ENCODE results near the gene CREB3L4. TPM values are rescaled to one million over a fixed set of nuclear protein-coding genes. Genes with fewer than 3 reads are reported as not detected.

The CREB3L4 gene
- total RNA-seq, 2 experiments from 2014 or later: 17.0 to 28.2 TPM

GRCh38 chr1:154014154-154014907 is 46.6 kb downstream of the CREB3L4 start:
- no peaks in the 10 kb centered on the region for H3K79me2 ChIP-seq (ENCODE audit: insufficient read depth, low read depth, low read length)
- no peak for DNase-seq (ENCODE audit: low spot score)
- H3K36me3 ChIP-seq (ENCODE audit: insufficient read depth, low read length): no peaks in the 10 kb centered on the region
- H3K27ac ChIP-seq (ENCODE audit: low read depth, low read length, poor library complexity, severe bottlenecking): no peak overlapping the region
- ChIA-PET CTCF (ENCODE audit: unreplicated experiment) (no interaction called here), POLR2A (no interaction called here)
- no peak overlapping the region for H3K4me2 ChIP-seq (ENCODE audit: low read length)
- intact Hi-C loops (cut with micrococcal nuclease; ENCODE audit: unreplicated experiment): no loop called here
- no peak overlapping the region for H2AFZ ChIP-seq (ENCODE audit: low read length)
- TF ChIP-seq EZH2phosphoT487 (IDR thresholded peaks at IDR 0.05; ENCODE audit: borderline replicate concordance, low read depth, low read length) (no peak), CTCF (conservative IDR thresholded peaks at IDR 0.05; ENCODE audit: low read length) (no peak)
- H3K9me3 ChIP-seq (ENCODE audit: low read length): no peaks in the 10 kb centered on the region
- H3K4me1 ChIP-seq (ENCODE audit: insufficient read depth, low read length, poor library complexity, severe bottlenecking): no peaks in the 10 kb centered on the region
- no TSS peak for BruUV-seq (replicated peaks)
- no peaks in the 10 kb centered on the region for H3K9me2 ChIP-seq (ENCODE audit: insufficient read depth, low read length)
- no peak overlapping the region for H3K4me3 ChIP-seq (ENCODE audit: low read depth, low read length, poor library complexity, severe bottlenecking)
- H4K20me1 ChIP-seq (ENCODE audit: insufficient read depth, low read length): no peaks in the 10 kb centered on the region

DNA sequence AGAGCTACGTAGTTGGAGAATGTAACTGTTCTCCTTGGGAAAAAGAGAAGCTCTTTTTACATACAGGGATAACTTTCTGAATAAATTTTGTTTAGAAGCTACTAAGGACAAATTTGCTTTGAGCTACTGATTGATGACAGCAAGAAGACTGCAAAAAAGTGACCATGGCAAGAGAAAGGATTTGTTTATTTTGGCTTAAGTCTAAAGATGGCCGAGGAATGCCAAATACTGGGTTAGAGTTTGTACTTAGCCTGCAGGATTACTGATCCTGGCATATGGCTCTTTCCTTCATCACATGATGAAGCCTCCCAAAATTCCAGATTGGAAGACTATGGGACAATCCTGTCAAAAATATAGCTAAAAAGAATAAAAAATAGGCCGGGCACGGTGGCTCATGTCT is 51.6 kb downstream of the CREB3L4 start:
- DNase-seq (ENCODE audit: low spot score): no peak
- TF ChIP-seq CTCF (conservative IDR thresholded peaks at IDR 0.05; ENCODE audit: low read length): no peak
- TF ChIP-seq EZH2phosphoT487 (IDR thresholded peaks at IDR 0.05; ENCODE audit: borderline replicate concordance, low read depth, low read length): no peak
- Histone ChIP-seq H3K4me1 (ENCODE audit: insufficient read depth, low read length, poor library complexity, severe bottlenecking) (no peaks in the 10 kb centered on the region), H3K79me2 (ENCODE audit: insufficient read depth, low read depth, low read length) (no peaks in the 10 kb centered on the region), H3K27ac (ENCODE audit: low read depth, low read length, poor library complexity, severe bottlenecking) (no peak overlapping the region), H3K36me3 (ENCODE audit: insufficient read depth, low read length) (no peaks in the 10 kb centered on the region), H3K4me2 (ENCODE audit: low read length) (no peak overlapping the region), H3K4me3 (ENCODE audit: low read depth, low read length, poor library complexity, severe bottlenecking) (no peak overlapping the region), H2AFZ (ENCODE audit: low read length) (no peak overlapping the region), H3K9me3 (ENCODE audit: low read length) (no peaks in the 10 kb centered on the region), H3K9me2 (ENCODE audit: insufficient read depth, low read length) (no peaks in the 10 kb centered on the region), H4K20me1 (ENCODE audit: insufficient read depth, low read length) (no peaks in the 10 kb centered on the region)
- intact Hi-C loops (cut with micrococcal nuclease; ENCODE audit: unreplicated experiment): no loop called here
- BruUV-seq (replicated peaks): no TSS peak
- ChIA-PET POLR2A (interaction anchor here (0.6 to 1.2 kb wide), 4 partner anchors 10 to 339 kb away, joined by 3 to 7 read pairs (median 4); no protein-coding TSS in a partner anchor), CTCF (ENCODE audit: unreplicated experiment) (no interaction called here)

DNA sequence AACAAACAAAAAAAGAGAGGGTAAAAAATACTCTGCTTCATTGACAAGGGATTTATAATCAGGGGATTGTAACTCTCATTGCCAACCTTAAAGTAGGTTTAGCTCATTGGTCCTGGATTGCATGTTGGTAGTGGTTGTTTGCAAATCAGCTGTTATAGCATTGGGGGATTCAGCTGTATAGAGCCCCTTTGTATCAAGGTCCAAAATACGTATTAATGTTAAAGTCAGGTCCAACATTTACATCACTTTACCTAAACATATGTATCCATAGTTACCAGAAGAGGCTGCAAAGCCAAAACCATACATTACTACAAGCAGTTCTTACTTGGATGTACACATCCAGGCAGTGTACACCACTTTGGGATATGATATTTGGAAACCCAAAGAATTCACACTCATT is 52.2 kb downstream of the CREB3L4 start:
- Histone ChIP-seq H3K27ac (ENCODE audit: low read depth, low read length, poor library complexity, severe bottlenecking) (no peak overlapping the region), H3K36me3 (ENCODE audit: insufficient read depth, low read length) (no peaks in the 10 kb centered on the region), H3K9me2 (ENCODE audit: insufficient read depth, low read length) (no peaks in the 10 kb centered on the region), H3K9me3 (ENCODE audit: low read length) (no peaks in the 10 kb centered on the region), H3K4me2 (ENCODE audit: low read length) (no peak overlapping the region), H3K4me1 (ENCODE audit: insufficient read depth, low read length, poor library complexity, severe bottlenecking) (no peaks in the 10 kb centered on the region), H3K4me3 (ENCODE audit: low read depth, low read length, poor library complexity, severe bottlenecking) (no peak overlapping the region), H2AFZ (ENCODE audit: low read length) (no peak overlapping the region), H4K20me1 (ENCODE audit: insufficient read depth, low read length) (no peaks in the 10 kb centered on the region), H3K79me2 (ENCODE audit: insufficient read depth, low read depth, low read length) (no peaks in the 10 kb centered on the region)
- no peak for DNase-seq (ENCODE audit: low spot score)
- TF ChIP-seq CTCF (conservative IDR thresholded peaks at IDR 0.05; ENCODE audit: low read length) (no peak), EZH2phosphoT487 (IDR thresholded peaks at IDR 0.05; ENCODE audit: borderline replicate concordance, low read depth, low read length) (no peak)
- no TSS peak for BruUV-seq (replicated peaks)
- intact Hi-C loops (cut with micrococcal nuclease; ENCODE audit: unreplicated experiment): no loop called here
- CTCF ChIA-PET (ENCODE audit: unreplicated experiment): no interaction called here
- POLR2A ChIA-PET: interaction anchor here (0.9 kb wide), 1 partner anchor 137 kb away, joined by 4 read pairs; no protein-coding TSS in a partner anchor

Data from OCI-LY7 (cell line).